H9 (cell line): Measurements from ENCODE around the gene BCORL1. TPM values are rescaled to one million over a fixed set of nuclear protein-coding genes. Genes with fewer than 3 reads are reported as not detected.

ENCODE experiments used
- DNase-seq: peaks from one replicate; pipeline ENCODE4 v3.0.0-alpha.2; 2017
- H2AFZ ChIP-seq: one replicate; pipeline ENCODE4 v1.6.1; 2013; ENCODE audit warnings: mild to moderate bottlenecking, low read length, control low read depth, moderate library complexity
- H2AK5ac ChIP-seq: 2 replicates; pipeline ENCODE4 v1.6.1; 2013; ENCODE audit warnings: low read length, control low read depth, mixed read lengths; ENCODE audit not compliant: insufficient read length
- H2BK120ac ChIP-seq: one replicate; pipeline ENCODE4 v1.6.1; 2013; ENCODE audit warnings: low read depth, mild to moderate bottlenecking, low read length, control low read depth, inconsistent platforms; ENCODE audit not compliant: poor library complexity, severe bottlenecking
- H2BK12ac ChIP-seq: 2 replicates; pipeline ENCODE4 v1.6.1; 2013; ENCODE audit warnings: low read length, control low read depth, mixed read lengths, low read depth; ENCODE audit not compliant: insufficient read length
- H2BK15ac ChIP-seq: 2 replicates; pipeline ENCODE4 v1.6.1; 2013; ENCODE audit warnings: low read depth, low read length, control low read depth
- H2BK20ac ChIP-seq: one replicate; pipeline ENCODE4 v1.6.1; 2013; ENCODE audit warnings: low read depth, mild to moderate bottlenecking, low read length, control low read depth, inconsistent platforms; ENCODE audit not compliant: poor library complexity, severe bottlenecking
- H2BK5ac ChIP-seq: 2 replicates; pipeline ENCODE4 v1.6.1; 2013; ENCODE audit warnings: low read length, control low read depth, mixed read lengths; ENCODE audit not compliant: insufficient read length
- H3K14ac ChIP-seq: 2 replicates; pipeline ENCODE4 v1.6.1; 2013; ENCODE audit warnings: low read length, control low read depth; ENCODE audit not compliant: insufficient read depth
- H3K18ac ChIP-seq: 2 replicates; pipeline ENCODE4 v1.6.1; 2013; ENCODE audit warnings: low read depth, mild to moderate bottlenecking, mixed read lengths, low read length, control low read depth; ENCODE audit not compliant: insufficient read length
- H3K23ac ChIP-seq: 2 replicates; pipeline ENCODE4 v1.6.1; 2013; ENCODE audit warnings: low read length, control low read depth, mixed read lengths, low read depth; ENCODE audit not compliant: insufficient read length
- H3K23me2 ChIP-seq: 2 replicates; pipeline ENCODE4 v1.6.1; 2013; ENCODE audit warnings: low read depth, mild to moderate bottlenecking, mixed read lengths, low read length, control low read depth; ENCODE audit not compliant: insufficient read length, poor library complexity, severe bottlenecking
- H3K27ac ChIP-seq: 2 replicates; pipeline ENCODE4 v1.5.1; 2013; ENCODE audit warnings: low read length, control low read depth, mixed read lengths, low read depth; ENCODE audit not compliant: insufficient read length
- H3K27me3 ChIP-seq: 2 replicates; pipeline ENCODE4 v1.6.1; 2013; ENCODE audit warnings: low read length, control low read depth, inconsistent platforms; ENCODE audit not compliant: insufficient read depth
- H3K4ac ChIP-seq: 2 replicates; pipeline ENCODE4 v1.6.1; 2013; ENCODE audit warnings: low read depth, mild to moderate bottlenecking, control low read depth, inconsistent platforms, low read length, moderate library complexity
- H3K4me1 ChIP-seq: 2 replicates; pipeline ENCODE4 v1.6.1; 2013; ENCODE audit warnings: low read length, control low read depth, inconsistent platforms; ENCODE audit not compliant: insufficient read depth
- H3K4me2 ChIP-seq: 2 replicates; pipeline ENCODE4 v1.6.1; 2013; ENCODE audit warnings: low read length, control low read depth, mixed read lengths; ENCODE audit not compliant: insufficient read length, insufficient read depth
- H3K56ac ChIP-seq: 2 replicates; pipeline ENCODE4 v1.6.1; 2013; ENCODE audit warnings: low read depth, mild to moderate bottlenecking, mixed read lengths, low read length, control low read depth; ENCODE audit not compliant: insufficient read length
- H3K79me1 ChIP-seq: 2 replicates; pipeline ENCODE4 v1.6.1; 2013; ENCODE audit warnings: low read depth, mild to moderate bottlenecking, moderate library complexity, low read length, control low read depth, inconsistent platforms; ENCODE audit not compliant: insufficient read depth, poor library complexity, severe bottlenecking
- H3K79me2 ChIP-seq: 2 replicates; pipeline ENCODE4 v1.6.1; 2013; ENCODE audit warnings: low read length, control low read depth, inconsistent platforms; ENCODE audit not compliant: insufficient read depth
- H3K9ac ChIP-seq: 2 replicates; pipeline ENCODE4 v1.6.1; 2013; ENCODE audit warnings: low read length, control low read depth, mixed read lengths; ENCODE audit not compliant: insufficient read length; ENCODE audit errors: extremely low read depth
- H3K9me3 ChIP-seq: one replicate; pipeline ENCODE4 v1.6.1; 2013; ENCODE audit warnings: low read depth, low read length, inconsistent platforms; ENCODE audit not compliant: control insufficient read depth
- H3T11ph ChIP-seq: one replicate; pipeline ENCODE4 v1.6.1; 2013; ENCODE audit warnings: mild to moderate bottlenecking, low read length, control low read depth, inconsistent platforms
- H4K20me1 ChIP-seq: one replicate; pipeline ENCODE4 v1.6.1; 2013; ENCODE audit not compliant: control insufficient read depth, insufficient read length, insufficient read depth
- H4K5ac ChIP-seq: 2 replicates; pipeline ENCODE4 v1.6.1; 2013; ENCODE audit warnings: low read depth, mild to moderate bottlenecking, mixed read lengths, low read length, control low read depth; ENCODE audit not compliant: insufficient read length
- H4K8ac ChIP-seq: replicated peaks from 2 replicates; pipeline ENCODE4 v1.6.1; 2013; ENCODE audit warnings: low read length, control low read depth, mixed read lengths, low read depth; ENCODE audit not compliant: insufficient read length
- H4K91ac ChIP-seq: 2 replicates; pipeline ENCODE4 v1.6.1; 2013; ENCODE audit warnings: low read depth, mild to moderate bottlenecking, moderate library complexity, mixed read lengths, low read length, control low read depth; ENCODE audit not compliant: insufficient read length
- H3K27ac Mint-ChIP-seq, 3 experiments: 2 replicates in 2 of 3; 3 replicates in 1 of 3; pipeline ENCODE4 v1.8.0; 2020 to 2021; ENCODE audit warnings: mixed read lengths in 3 of 3, mild to moderate bottlenecking in 1 of 3, moderate library complexity in 1 of 3
- H3K27me3 Mint-ChIP-seq: 2 replicates; pipeline ENCODE4 v1.8.0; 2021; ENCODE audit warnings: low read depth, mild to moderate bottlenecking, moderate library complexity, mixed read lengths
- H3K36me3 Mint-ChIP-seq, 3 experiments: 2 replicates in 2 of 3; 3 replicates in 1 of 3; pipeline ENCODE4 v1.8.0; 2020 to 2021; ENCODE audit warnings: low read depth in 3 of 3, mixed read lengths in 3 of 3; ENCODE audit not compliant: insufficient read depth in 1 of 3
- H3K4me1 Mint-ChIP-seq, 2 experiments: 2 replicates each; pipeline ENCODE4 v1.8.0; 2020; ENCODE audit warnings: mixed read lengths in 2 of 2
- H3K4me3 Mint-ChIP-seq, 2 experiments: 2 replicates in 1 of 2; 3 replicates in 1 of 2; pipeline ENCODE4 v1.8.0; 2020 to 2021; ENCODE audit warnings: mild to moderate bottlenecking in 2 of 2, mixed read lengths in 2 of 2, moderate library complexity in 1 of 2
- H3K9me3 Mint-ChIP-seq, 2 experiments: 2 replicates in 1 of 2; 3 replicates in 1 of 2; pipeline ENCODE4 v1.8.0; 2020; ENCODE audit warnings: mild to moderate bottlenecking in 2 of 2, mixed read lengths in 2 of 2, moderate library complexity in 1 of 2
- CTCF ChIP-seq: fragments of 200-600 bp; sonication (generic); conservative IDR thresholded peaks from 3 replicates; pipeline ENCODE4 v1.8.0; 2021; ENCODE audit warnings: antibody characterized with exemption, mild to moderate bottlenecking
- WGBS: extraction: QIAGEN DNeasy Blood & Tissue Kit; methylation state at CpG from one replicate; pipeline ENCODE4 v1.1.7; 2013; ENCODE audit warnings: missing lambda C conversion rate, low lambda C conversion rate, mixed read lengths; ENCODE audit not compliant: insufficient read length; ENCODE audit errors: extremely low coverage; 5-methylcytosine and 5-hydroxymethylcytosine counted together
- total RNA-seq: library from RNA; stranded (reverse); gene quantifications from 2 replicates; pipeline ENCODE4 v1.2.1, GENCODE V29; 2021

BCORL1 gene
- total RNA-seq, 1 experiment from 2014 or later, result 6.1 TPM

GRCh38 chrX:130082244-130083106 lies 100.0 kb downstream of the BCORL1 start:
- no peaks in the 10 kb centered on the region for H3K79me2 ChIP-seq
- H2BK5ac ChIP-seq, result no peak overlapping the region
- H4K91ac ChIP-seq, result no peak overlapping the region
- no peak overlapping the region for H3K27ac ChIP-seq
- H2AK5ac ChIP-seq, result no peak overlapping the region
- Mint-ChIP-seq H3K27ac (no peak overlapping the region), H3K36me3 (peaks cover 0 to 2% (median 0%) of the 10 kb centered on the region in 3 experiments; a peak in 1 of 7 replicates), H3K27me3 (peaks cover 8% of the 10 kb centered on the region), H3K4me3 (no peak overlapping the region), H3K4me1 (peaks cover 10 to 43% of the 10 kb centered on the region in 2 experiments), H3K9me3 (peaks cover 0 to 77% of the 10 kb centered on the region in 2 experiments; a peak in 3 of 5 replicates)
- no peak overlapping the region for H2BK20ac ChIP-seq
- WGBS, result no CpG with 5 or more reads among the region's 28 CpGs
- no peak overlapping the region for H3K4me2 ChIP-seq
- H3K9ac ChIP-seq, result no peak overlapping the region
- TF ChIP-seq CTCF, result no peak
- H4K8ac ChIP-seq, result no peak overlapping the region
- no peak overlapping the region for H3T11ph ChIP-seq
- H2BK120ac ChIP-seq, result no peak overlapping the region
- H3K4me1 ChIP-seq, result 0 out of 2 replicates have a peak, but pooled peaks cover 3% of the 10 kb centered on the region
- no peaks in the 10 kb centered on the region for H3K27me3 ChIP-seq
- H3K79me1 ChIP-seq, result no peaks in the 10 kb centered on the region
- no peak overlapping the region for H2BK15ac ChIP-seq
- no peaks in the 10 kb centered on the region for H4K20me1 ChIP-seq
- H3K56ac ChIP-seq, result no peak overlapping the region
- H3K4ac ChIP-seq, result no peak overlapping the region
- H4K5ac ChIP-seq, result no peak overlapping the region
- H2BK12ac ChIP-seq, result no peak overlapping the region
- no peaks in the 10 kb centered on the region for H3K9me3 ChIP-seq
- DNase-seq, result no peak
- H3K23me2 ChIP-seq, result no peaks in the 10 kb centered on the region
- H3K14ac ChIP-seq, result no peak overlapping the region
- no peak overlapping the region for H3K23ac ChIP-seq
- H3K18ac ChIP-seq, result no peak overlapping the region
- H2AFZ ChIP-seq, result no peak overlapping the region
